ENCODE measurements around the gene CCDC24.

CCDC24 gene

DNA sequence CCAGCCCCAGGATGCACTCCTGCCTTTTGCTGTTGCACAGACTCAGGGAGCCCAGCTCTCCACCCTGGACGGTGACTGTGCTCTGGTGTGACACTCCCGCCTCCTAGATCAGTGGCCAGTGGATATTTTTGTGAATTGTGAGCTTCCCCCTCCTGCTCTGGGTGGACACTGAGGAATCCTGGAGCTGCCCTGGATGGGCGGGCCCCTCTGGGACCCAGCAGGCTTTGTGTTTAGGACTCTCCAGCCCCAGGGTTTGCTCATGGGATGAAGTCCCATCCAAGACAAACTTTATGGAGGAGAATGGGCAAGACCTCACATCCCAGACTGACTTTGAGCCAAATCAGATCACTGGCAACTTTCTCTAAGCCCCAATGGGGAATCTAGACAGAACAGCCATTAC, 23.8 kb downstream of the CCDC24 start:
- H4K5ac ChIP-seq (ENCODE audit: low read length) = no peak overlapping the region
- H3K79me1 ChIP-seq (ENCODE audit: low read length) = no peaks in the 10 kb centered on the region
- no peak overlapping the region for H2BK15ac ChIP-seq (replicated peaks; ENCODE audit: low read depth)
- H4K8ac ChIP-seq (ENCODE audit: low read depth, low read length) = no peak overlapping the region
- no peak overlapping the region for H3K4me2 ChIP-seq (ENCODE audit: low read length)
- H3K4me1 ChIP-seq (ENCODE audit: control insufficient read depth, low read depth, low read length) = no peaks in the 10 kb centered on the region
- H3K9ac ChIP-seq (ENCODE audit: low read length) = no peak overlapping the region
- H3K4me3 ChIP-seq (ENCODE audit: low read length) = no peak overlapping the region
- WGBS (ENCODE audit: extremely low coverage, insufficient coverage, low lambda C conversion rate) = no CpG with 5 or more reads among the region's 3 CpGs
- no peak overlapping the region for H3K56ac ChIP-seq (ENCODE audit: low read length)
- no peak overlapping the region for H3K4ac ChIP-seq (ENCODE audit: low read depth, low read length)
- H2AK5ac ChIP-seq (ENCODE audit: low read length) = no peak overlapping the region
- H3K36me3 ChIP-seq (ENCODE audit: control insufficient read depth, insufficient read depth, low read length) = no peaks in the 10 kb centered on the region
- no peaks in the 10 kb centered on the region for H3K79me2 ChIP-seq (ENCODE audit: control insufficient read depth, insufficient read depth, low read length)
- H3K27ac ChIP-seq (ENCODE audit: low read depth, low read length) = no peak overlapping the region
- no peak overlapping the region for H3K23ac ChIP-seq (ENCODE audit: low read length)
- no peak overlapping the region for H3K18ac ChIP-seq (ENCODE audit: low read length)
- no peak overlapping the region for H2BK5ac ChIP-seq (ENCODE audit: low read length)
- no peak overlapping the region for H2BK120ac ChIP-seq (ENCODE audit: low read depth, low read length)
- no peak for DNase-seq
- H3K27me3 ChIP-seq (ENCODE audit: insufficient read depth, low read length, poor library complexity) = no peaks in the 10 kb centered on the region

DNA sequence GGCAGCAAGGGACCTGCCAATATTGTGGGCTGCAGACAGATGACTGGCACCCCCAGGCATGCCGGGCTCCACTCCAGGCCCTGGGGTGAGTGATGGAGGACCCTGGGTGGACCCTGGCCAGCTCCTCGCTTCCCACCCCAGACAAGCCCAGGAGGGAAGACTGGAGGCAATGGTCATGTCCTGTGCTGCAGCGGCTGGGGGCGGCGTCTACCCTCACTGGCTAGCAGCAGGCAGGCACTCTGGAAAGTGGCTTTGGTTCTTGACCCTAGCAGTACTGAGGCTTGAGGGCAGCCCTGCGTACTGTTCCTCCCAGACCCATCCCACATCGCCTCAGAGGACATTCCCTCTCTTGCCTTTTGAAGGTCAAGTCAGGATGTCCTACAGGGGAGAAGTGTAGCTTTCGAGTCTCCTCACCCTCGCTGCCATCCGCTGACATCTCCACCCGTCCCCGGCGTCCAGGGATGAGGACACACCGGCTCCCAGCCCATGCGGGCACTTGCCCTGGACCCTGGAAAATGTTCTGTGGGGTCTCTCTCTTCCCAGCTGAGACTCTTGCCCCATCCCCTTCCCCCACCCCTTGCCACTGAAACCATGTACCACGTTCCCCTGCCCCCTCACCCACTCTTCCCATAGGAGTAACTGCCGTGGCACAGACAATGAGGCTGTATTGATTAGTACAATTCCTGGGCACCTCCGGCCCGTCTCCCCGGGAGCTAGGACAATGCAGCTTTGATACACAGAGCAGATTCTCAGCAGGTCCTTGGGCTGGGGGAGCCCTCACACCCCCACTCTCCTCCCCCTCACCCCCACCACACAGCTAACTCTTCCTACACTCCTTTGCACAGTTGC, 24.9 kb downstream of the CCDC24 start:
- WGBS (ENCODE audit: extremely low coverage, insufficient coverage, low lambda C conversion rate) = no CpG with 5 or more reads among the region's 20 CpGs
- Histone ChIP-seq H3K79me2 (ENCODE audit: control insufficient read depth, insufficient read depth, low read length) (no peaks in the 10 kb centered on the region), H2BK5ac (ENCODE audit: low read length) (no peak overlapping the region), H4K8ac (ENCODE audit: low read depth, low read length) (no peak overlapping the region), H3K4me1 (ENCODE audit: control insufficient read depth, low read depth, low read length) (no peaks in the 10 kb centered on the region), H3K56ac (ENCODE audit: low read length) (no peak overlapping the region), H2AK5ac (ENCODE audit: low read length) (no peak overlapping the region), H2BK120ac (ENCODE audit: low read depth, low read length) (no peak overlapping the region), H4K5ac (ENCODE audit: low read length) (no peak overlapping the region), H3K4me3 (ENCODE audit: low read length) (no peak overlapping the region), H3K9ac (ENCODE audit: low read length) (no peak overlapping the region), H3K4ac (ENCODE audit: low read depth, low read length) (no peak overlapping the region), H3K23ac (ENCODE audit: low read length) (no peak overlapping the region), H3K27me3 (ENCODE audit: insufficient read depth, low read length, poor library complexity) (no peaks in the 10 kb centered on the region), H3K27ac (ENCODE audit: low read depth, low read length) (no peak overlapping the region), H3K36me3 (ENCODE audit: control insufficient read depth, insufficient read depth, low read length) (no peaks in the 10 kb centered on the region), H3K79me1 (ENCODE audit: low read length) (no peaks in the 10 kb centered on the region), H3K4me2 (ENCODE audit: low read length) (no peak overlapping the region), H3K18ac (ENCODE audit: low read length) (no peak overlapping the region), H2BK15ac (replicated peaks; ENCODE audit: low read depth) (no peak overlapping the region)
- no peak for DNase-seq

GRCh38 chr1:44016890-44017400, 25.5 kb downstream of the CCDC24 start:
- Histone ChIP-seq H3K4me2 (ENCODE audit: low read length) (no peak overlapping the region), H3K79me2 (ENCODE audit: control insufficient read depth, insufficient read depth, low read length) (no peaks in the 10 kb centered on the region), H3K4me1 (ENCODE audit: control insufficient read depth, low read depth, low read length) (no peaks in the 10 kb centered on the region), H2AK5ac (ENCODE audit: low read length) (no peak overlapping the region), H3K9ac (ENCODE audit: low read length) (no peak overlapping the region), H3K23ac (ENCODE audit: low read length) (no peak overlapping the region), H3K36me3 (ENCODE audit: control insufficient read depth, insufficient read depth, low read length) (no peaks in the 10 kb centered on the region), H2BK15ac (replicated peaks; ENCODE audit: low read depth) (no peak overlapping the region), H3K4ac (ENCODE audit: low read depth, low read length) (no peak overlapping the region), H3K56ac (ENCODE audit: low read length) (no peak overlapping the region), H2BK5ac (ENCODE audit: low read length) (no peak overlapping the region), H3K27ac (ENCODE audit: low read depth, low read length) (no peak overlapping the region), H3K4me3 (ENCODE audit: low read length) (no peak overlapping the region), H3K79me1 (ENCODE audit: low read length) (no peaks in the 10 kb centered on the region), H3K27me3 (ENCODE audit: insufficient read depth, low read length, poor library complexity) (no peaks in the 10 kb centered on the region), H2BK120ac (ENCODE audit: low read depth, low read length) (no peak overlapping the region), H3K18ac (ENCODE audit: low read length) (no peak overlapping the region), H4K8ac (ENCODE audit: low read depth, low read length) (no peak overlapping the region), H4K5ac (ENCODE audit: low read length) (no peak overlapping the region)
- no peak for DNase-seq
- WGBS (ENCODE audit: extremely low coverage, insufficient coverage, low lambda C conversion rate) = no CpG with 5 or more reads among the region's 20 CpGs

GRCh38 chr1:44019466-44019948, 28.1 kb downstream of the CCDC24 start:
- no peak overlapping the region for H2AK5ac ChIP-seq (ENCODE audit: low read length)
- no peaks in the 10 kb centered on the region for H3K4me1 ChIP-seq (ENCODE audit: control insufficient read depth, low read depth, low read length)
- H4K8ac ChIP-seq (ENCODE audit: low read depth, low read length) = no peak overlapping the region
- H3K9ac ChIP-seq (ENCODE audit: low read length) = no peak overlapping the region
- no peak for DNase-seq
- H3K27ac ChIP-seq (ENCODE audit: low read depth, low read length) = no peak overlapping the region
- H3K36me3 ChIP-seq (ENCODE audit: control insufficient read depth, insufficient read depth, low read length) = no peaks in the 10 kb centered on the region
- H3K23ac ChIP-seq (ENCODE audit: low read length) = no peak overlapping the region
- no peaks in the 10 kb centered on the region for H3K79me1 ChIP-seq (ENCODE audit: low read length)
- WGBS (ENCODE audit: extremely low coverage, insufficient coverage, low lambda C conversion rate) = no CpG with 5 or more reads among the region's 13 CpGs
- no peak overlapping the region for H3K4ac ChIP-seq (ENCODE audit: low read depth, low read length)
- no peak overlapping the region for H2BK120ac ChIP-seq (ENCODE audit: low read depth, low read length)
- H2BK15ac ChIP-seq (replicated peaks; ENCODE audit: low read depth) = no peak overlapping the region
- no peak overlapping the region for H3K18ac ChIP-seq (ENCODE audit: low read length)
- no peak overlapping the region for H2BK5ac ChIP-seq (ENCODE audit: low read length)
- H3K4me2 ChIP-seq (ENCODE audit: low read length) = no peak overlapping the region
- H4K5ac ChIP-seq (ENCODE audit: low read length) = no peak overlapping the region
- no peak overlapping the region for H3K4me3 ChIP-seq (ENCODE audit: low read length)
- H3K79me2 ChIP-seq (ENCODE audit: control insufficient read depth, insufficient read depth, low read length) = no peaks in the 10 kb centered on the region
- H3K27me3 ChIP-seq (ENCODE audit: insufficient read depth, low read length, poor library complexity) = no peaks in the 10 kb centered on the region
- H3K56ac ChIP-seq (ENCODE audit: low read length) = no peak overlapping the region

- no peak overlapping the region for H3K23ac ChIP-seq (ENCODE audit: low read length)
- no peak overlapping the region for H2BK5ac ChIP-seq (ENCODE audit: low read length)
- H3K9ac ChIP-seq (ENCODE audit: low read length) = no peak overlapping the region
- no peak overlapping the region for H4K8ac ChIP-seq (ENCODE audit: low read depth, low read length)
- H3K27ac ChIP-seq (ENCODE audit: low read depth, low read length) = no peak overlapping the region
- H3K27me3 ChIP-seq (ENCODE audit: insufficient read depth, low read length, poor library complexity) = no peaks in the 10 kb centered on the region
- H2BK15ac ChIP-seq (replicated peaks; ENCODE audit: low read depth) = no peak overlapping the region
- H2BK120ac ChIP-seq (ENCODE audit: low read depth, low read length) = no peak overlapping the region
- H3K56ac ChIP-seq (ENCODE audit: low read length) = no peak overlapping the region
- no peak overlapping the region for H3K18ac ChIP-seq (ENCODE audit: low read length)
- H3K4me1 ChIP-seq (ENCODE audit: control insufficient read depth, low read depth, low read length) = no peaks in the 10 kb centered on the region
- H2AK5ac ChIP-seq (ENCODE audit: low read length) = no peak overlapping the region
- H3K4me3 ChIP-seq (ENCODE audit: low read length) = no peak overlapping the region
- H3K4ac ChIP-seq (ENCODE audit: low read depth, low read length) = no peak overlapping the region
- WGBS (ENCODE audit: extremely low coverage, insufficient coverage, low lambda C conversion rate) = no CpG with 5 or more reads among the region's 6 CpGs
- no peak overlapping the region for H4K5ac ChIP-seq (ENCODE audit: low read length)
- no peaks in the 10 kb centered on the region for H3K36me3 ChIP-seq (ENCODE audit: control insufficient read depth, insufficient read depth, low read length)
- H3K79me2 ChIP-seq (ENCODE audit: control insufficient read depth, insufficient read depth, low read length) = no peaks in the 10 kb centered on the region
- no peak for DNase-seq
- H3K79me1 ChIP-seq (ENCODE audit: low read length) = peaks cover 2% of the 10 kb centered on the region
- H3K4me2 ChIP-seq (ENCODE audit: low read length) = no peak overlapping the region
These were observed 29.1 kb downstream of the CCDC24 start for GRCh38 chr1:44020464-44020863.

Data from mesendoderm (in vitro differentiated cells).